OCI-LY7 (cell line): ENCODE data around the gene KCNQ1. TPM values are rescaled to one million over a fixed set of nuclear protein-coding genes. Genes with fewer than 3 reads are reported as not detected.

Source experiments
- BruUV-seq: library from RNA; stranded (reverse); fragments of 400-500 nt; replicated peaks from 2 replicates; lab custom pipeline; 2021; lab: Mats Ljungman, UMichigan
- CTCF ChIA-PET: fragments of 300-600 bp; sonication (Branson Sonifier 250); formaldehyde crosslinking; loops from one replicate; lab custom pipeline; 2022; ENCODE audit warnings: antibody characterized with exemption; ENCODE audit not compliant: unreplicated experiment; lab: Charles Lee
- POLR2A ChIA-PET: fragments of 300-600 bp; sonication (Branson Sonifier 250); formaldehyde crosslinking; loops from one replicate; lab custom pipeline; 2022; ENCODE audit warnings: antibody characterized with exemption; lab: Charles Lee
- DNase-seq: peaks from one replicate; pipeline ENCODE4 v3.0.0-alpha.2; 2015; ENCODE audit warnings: low spot score
- H2AFZ ChIP-seq: fragments of 200-600 bp; sonication (generic), shearing (Covaris generic); 2 replicates; pipeline ENCODE4 v1.6.1; 2014; ENCODE audit warnings: mild to moderate bottlenecking, antibody characterized with exemption, low read length, moderate library complexity
- H3K27ac ChIP-seq: fragments of 200-600 bp; sonication (generic); 2 replicates; pipeline ENCODE4 v1.5.1; 2014; ENCODE audit warnings: mixed run types, low read depth, mild to moderate bottlenecking, moderate library complexity, low read length, inconsistent platforms; ENCODE audit not compliant: poor library complexity, severe bottlenecking
- H3K36me3 ChIP-seq: fragments of 200-600 bp; sonication (generic); 2 replicates; pipeline ENCODE4 v1.6.1; 2014; ENCODE audit warnings: mild to moderate bottlenecking, antibody characterized with exemption, low read length, moderate library complexity, mixed read lengths; ENCODE audit not compliant: insufficient read depth
- H3K4me1 ChIP-seq: fragments of 200-600 bp; sonication (generic); 2 replicates; pipeline ENCODE4 v1.5.1; 2014; ENCODE audit warnings: mild to moderate bottlenecking, low read length; ENCODE audit not compliant: insufficient read depth, poor library complexity, severe bottlenecking
- H3K4me2 ChIP-seq: fragments of 200-600 bp; sonication (generic); 2 replicates; pipeline ENCODE4 v1.6.1; 2014; ENCODE audit warnings: mild to moderate bottlenecking, low read length
- H3K4me3 ChIP-seq: fragments of 200-600 bp; sonication (generic); 2 replicates; pipeline ENCODE4 v1.5.1; 2014; ENCODE audit warnings: mild to moderate bottlenecking, low read depth, low read length; ENCODE audit not compliant: poor library complexity, severe bottlenecking
- H3K79me2 ChIP-seq: fragments of 200-600 bp; sonication (generic); 2 replicates; pipeline ENCODE4 v1.6.1; 2016; ENCODE audit warnings: low read depth, mild to moderate bottlenecking, low read length, moderate library complexity, mixed read lengths; ENCODE audit not compliant: insufficient read depth
- H3K9me2 ChIP-seq: fragments of 200-600 bp; sonication (generic); 2 replicates; pipeline ENCODE4 v1.6.1; 2016; ENCODE audit warnings: mild to moderate bottlenecking, low read length, mixed read lengths; ENCODE audit not compliant: insufficient read depth
- H3K9me3 ChIP-seq: fragments of 200-600 bp; sonication (generic); 2 replicates; pipeline ENCODE4 v1.6.1; 2014; ENCODE audit warnings: mild to moderate bottlenecking, mixed run types, low read length, mixed read lengths
- H4K20me1 ChIP-seq: fragments of 200-600 bp; sonication (generic); 2 replicates; pipeline ENCODE4 v1.6.1; 2014; ENCODE audit warnings: mild to moderate bottlenecking, antibody characterized with exemption, low read length, moderate library complexity, mixed read lengths; ENCODE audit not compliant: insufficient read depth
- CTCF ChIP-seq: fragments of 200-600 bp; sonication (generic); conservative IDR thresholded peaks from 2 replicates; pipeline ENCODE4 v1.5.1; 2014; ENCODE audit warnings: mild to moderate bottlenecking, antibody characterized with exemption, low read length, moderate library complexity, mixed read lengths
- EZH2phosphoT487 ChIP-seq: fragments of 200-600 bp; sonication (generic); IDR thresholded peaks from 2 replicates; pipeline ENCODE4 v1.6.1; 2018; ENCODE audit warnings: low read depth, borderline replicate concordance, mild to moderate bottlenecking, mixed run types, antibody characterized with exemption, low read length, moderate library complexity, mixed read lengths
- intact Hi-C: fragments of 100-400 bp; cut with micrococcal nuclease; formaldehyde crosslinking; loops from one replicate; pipeline ENCODE4 v1.10.0; 2022; ENCODE audit not compliant: unreplicated experiment
- total RNA-seq, 2 experiments: library from RNA; depleted of rRNA in 1 of 2; stranded (reverse); fragments of >200 nt in 1 of 2; shearing (Covaris generic) in 1 of 2; gene quantifications; 2 replicates each; pipeline ENCODE4 v1.2.3, GENCODE V29; 2014 to 2022

KCNQ1 gene
- total RNA-seq, 2 experiments from 2014 or later: 0.22 to 1.3 TPM

- no peak for TF ChIP-seq EZH2phosphoT487
- no peak for TF ChIP-seq CTCF
- H3K4me2 ChIP-seq: no peak overlapping the region
- BruUV-seq: no TSS peak
- POLR2A ChIA-PET: interaction anchor here (0.7 kb wide), 1 partner anchor 504 kb away, joined by 6 read pairs; no protein-coding TSS in a partner anchor
- no peak overlapping the region for H3K27ac ChIP-seq
- H3K9me3 ChIP-seq: no peaks in the 10 kb centered on the region
- H3K9me2 ChIP-seq: no peaks in the 10 kb centered on the region
- no peak overlapping the region for H2AFZ ChIP-seq
- no peaks in the 10 kb centered on the region for H3K79me2 ChIP-seq
- intact Hi-C loops: no loop called here
- H3K4me3 ChIP-seq: no peak overlapping the region
- CTCF ChIA-PET: no interaction called here
- H4K20me1 ChIP-seq: no peaks in the 10 kb centered on the region; the same call in 1 of the 2 replicates
- H3K4me1 ChIP-seq: no peaks in the 10 kb centered on the region
- no peak for DNase-seq
- no peaks in the 10 kb centered on the region for H3K36me3 ChIP-seq
Observed at GRCh38 chr11:2877474-2877873, 432.7 kb downstream of the KCNQ1 start.

- no peaks in the 10 kb centered on the region for H3K36me3 ChIP-seq
- H3K4me2 ChIP-seq: no peak overlapping the region
- ChIA-PET POLR2A (interaction anchor here (0.6 kb wide), 1 partner anchor 247 kb away, joined by 4 read pairs; no protein-coding TSS in a partner anchor), CTCF (no interaction called here)
- H2AFZ ChIP-seq: no peak overlapping the region
- no peaks in the 10 kb centered on the region for H3K4me1 ChIP-seq
- intact Hi-C loops: no loop called here
- H3K27ac ChIP-seq: no peak overlapping the region
- TF ChIP-seq EZH2phosphoT487 (no peak), CTCF (no peak)
- H3K9me2 ChIP-seq: no peaks in the 10 kb centered on the region
- H3K79me2 ChIP-seq: no peaks in the 10 kb centered on the region
- no peak overlapping the region for H3K4me3 ChIP-seq
- no peaks in the 10 kb centered on the region for H3K9me3 ChIP-seq
- no TSS peak for BruUV-seq
- H4K20me1 ChIP-seq: no peaks in the 10 kb centered on the region; the same call in 1 of the 2 replicates
- DNase-seq: no peak
Observed at GRCh38 chr11:2878782-2879181, 434.0 kb downstream of the KCNQ1 start.

DNA sequence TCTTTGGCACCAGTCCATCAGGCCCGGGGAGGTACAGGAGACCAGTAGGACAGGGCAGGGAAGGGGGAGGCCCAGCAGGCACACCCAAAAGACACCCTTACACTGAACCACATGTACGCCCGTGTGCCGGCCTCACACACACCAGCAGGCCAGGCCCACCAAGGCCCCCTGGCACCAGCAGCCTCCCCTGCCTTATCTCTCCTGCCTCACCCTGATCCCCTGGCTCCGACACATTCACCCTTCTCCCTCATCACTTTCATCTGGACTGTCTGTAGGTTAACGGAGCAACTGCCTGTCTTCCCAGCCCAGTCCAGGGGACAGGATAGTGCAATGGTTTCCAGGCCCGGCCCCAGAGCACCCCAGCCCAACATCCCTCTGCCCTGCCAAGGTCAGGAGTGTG is 435.8 kb downstream of the KCNQ1 start:
- H3K27ac ChIP-seq: no peak overlapping the region
- ChIA-PET POLR2A (no interaction called here), CTCF (no interaction called here)
- no peaks in the 10 kb centered on the region for H3K79me2 ChIP-seq
- BruUV-seq: no TSS peak
- no peaks in the 10 kb centered on the region; the same call in 1 of the 2 replicates for H4K20me1 ChIP-seq
- H3K9me3 ChIP-seq: no peaks in the 10 kb centered on the region
- H3K4me3 ChIP-seq: no peak overlapping the region
- intact Hi-C loops: no loop called here
- TF ChIP-seq CTCF (no peak), EZH2phosphoT487 (no peak)
- H3K4me2 ChIP-seq: no peak overlapping the region
- H2AFZ ChIP-seq: no peak overlapping the region
- no peaks in the 10 kb centered on the region for H3K9me2 ChIP-seq
- no peak for DNase-seq
- no peaks in the 10 kb centered on the region for H3K36me3 ChIP-seq
- H3K4me1 ChIP-seq: peaks cover 6% of the 10 kb centered on the region
